HepG2 (cell line): ENCODE results near the gene VWA3A. TPM values are rescaled to one million over a fixed set of nuclear protein-coding genes. Genes with fewer than 3 reads are reported as not detected.
A peak's percentile ranks its signal among the peaks of the same experiment; 100 is the strongest.

Experiments used
- EP300 ChIP-seq, 3 experiments: sonication (generic) in 1 of 3; formaldehyde crosslinking in 1 of 3; IDR thresholded peaks; 2 replicates each; pipeline versions ENCODE4 v1.5.1 to v1.6.1; 2011 to 2020; ENCODE audit warnings: low read depth in 2 of 3, low read length in 2 of 3, borderline replicate concordance in 1 of 3, improper control_type of control experiment in 1 of 3, mild to moderate bottlenecking in 1 of 3, missing genetic modification reagents in 1 of 3, moderate library complexity in 1 of 3
- HDAC1 ChIP-seq: sonication (generic); formaldehyde crosslinking; IDR thresholded peaks from 2 replicates; pipeline ENCODE4 v1.5.1; 2020; ENCODE audit warnings: mild to moderate bottlenecking, missing genetic modification reagents
- IKZF5 ChIP-seq: IDR thresholded peaks from 2 replicates; pipeline ENCODE4 v1.6.1; 2018; ENCODE audit warnings: missing genetic modification reagents, mild to moderate bottlenecking, missing compliant biosample characterization
- KLF6 ChIP-seq: IDR thresholded peaks from 2 replicates; pipeline ENCODE4 v1.8.0; 2016; ENCODE audit warnings: missing biosample characterization, missing genetic modification reagents
- MTERF4 ChIP-seq: sonication (generic); formaldehyde crosslinking; IDR thresholded peaks from 2 replicates; pipeline ENCODE4 v1.8.0; 2023; ENCODE audit warnings: mild to moderate bottlenecking, missing genetic modification reagents
- NONO ChIP-seq, 2 experiments: fragments of 450-650 bp in 1 of 2; sonication (generic) in 1 of 2; formaldehyde crosslinking in 1 of 2; IDR thresholded peaks in 1 of 2; conservative IDR thresholded peaks in 1 of 2; 2 replicates each; pipeline versions ENCODE4 v1.6.1 to v1.8.0; 2017 to 2022; ENCODE audit warnings: mild to moderate bottlenecking in 1 of 2, missing genetic modification reagents in 1 of 2, moderate library complexity in 1 of 2
- NR3C1 ChIP-seq: sonication (generic); formaldehyde crosslinking; IDR thresholded peaks from 2 replicates; pipeline ENCODE4 v1.4.0; 2020; ENCODE audit warnings: missing genetic modification reagents
- PCBP1 ChIP-seq: fragments of 200-400 bp; formaldehyde crosslinking; IDR thresholded peaks from 2 replicates; pipeline ENCODE4 v1.6.1; 2017; ENCODE audit warnings: mild to moderate bottlenecking, low read depth, low read length, borderline replicate concordance
- PHF20 ChIP-seq: sonication (generic); formaldehyde crosslinking; IDR thresholded peaks from 2 replicates; pipeline ENCODE4 v1.5.0; 2020; ENCODE audit warnings: mild to moderate bottlenecking, missing genetic modification reagents
- PREB ChIP-seq: sonication (generic); formaldehyde crosslinking; IDR thresholded peaks from 2 replicates; pipeline ENCODE4 v1.4.0; 2020; ENCODE audit warnings: missing genetic modification reagents
- REPIN1 ChIP-seq: sonication (generic); formaldehyde crosslinking; IDR thresholded peaks from 2 replicates; pipeline ENCODE4 v1.8.0; 2022; ENCODE audit warnings: missing genetic modification reagents, low read depth, mild to moderate bottlenecking, borderline replicate concordance
- RXRA ChIP-seq: sonication (generic); formaldehyde crosslinking; IDR thresholded peaks from 2 replicates; pipeline ENCODE4 v1.5.1; 2020; ENCODE audit warnings: missing genetic modification reagents
- SIN3B ChIP-seq: fragments of 150-350 bp; IDR thresholded peaks from 2 replicates; pipeline ENCODE4 v1.6.1; 2014; ENCODE audit warnings: low read length
- SMC3 ChIP-seq: IDR thresholded peaks from 2 replicates; pipeline ENCODE4 v1.6.1; 2011; ENCODE audit warnings: low read length, improper control_type of control experiment
- SPEN ChIP-seq: sonication (generic); formaldehyde crosslinking; IDR thresholded peaks from 2 replicates; pipeline ENCODE4 v1.5.1; 2020; ENCODE audit warnings: low read depth, mild to moderate bottlenecking, missing genetic modification reagents
- ZNF160 ChIP-seq: sonication (generic); formaldehyde crosslinking; IDR thresholded peaks from 2 replicates; pipeline ENCODE4 v1.8.0; 2022; ENCODE audit warnings: mild to moderate bottlenecking, inconsistent platforms, missing genetic modification reagents
- ZNF205 ChIP-seq: IDR thresholded peaks from 2 replicates; pipeline ENCODE4 v1.6.1; 2018; ENCODE audit warnings: missing biosample characterization, missing genetic modification reagents
- ZNF264 ChIP-seq: sonication (generic); formaldehyde crosslinking; IDR thresholded peaks from 2 replicates; pipeline ENCODE4 v1.4.0; 2020; ENCODE audit warnings: missing genetic modification reagents
- ZNF30 ChIP-seq: sonication (generic); formaldehyde crosslinking; IDR thresholded peaks from 2 replicates; pipeline ENCODE4 v1.5.0; 2020; ENCODE audit warnings: mild to moderate bottlenecking, missing genetic modification reagents
- ZNF414 ChIP-seq: sonication (generic); formaldehyde crosslinking; IDR thresholded peaks from 2 replicates; pipeline ENCODE4 v1.5.0; 2020; ENCODE audit warnings: missing genetic modification reagents
- ZNF607 ChIP-seq: sonication (generic); formaldehyde crosslinking; IDR thresholded peaks from 2 replicates; pipeline ENCODE4 v1.5.1; 2020; ENCODE audit warnings: missing genetic modification reagents, mild to moderate bottlenecking, borderline replicate concordance
- ZNF777 ChIP-seq: sonication (generic); formaldehyde crosslinking; IDR thresholded peaks from 2 replicates; pipeline ENCODE4 v1.4.0; 2020; ENCODE audit warnings: missing genetic modification reagents
- ZNF781 ChIP-seq: sonication (generic); formaldehyde crosslinking; IDR thresholded peaks from 2 replicates; pipeline ENCODE4 v1.5.1; 2020; ENCODE audit warnings: borderline replicate concordance, mild to moderate bottlenecking, missing genetic modification reagents; ENCODE audit errors: not compliant biosample characterization
- ZSCAN31 ChIP-seq: sonication (generic); formaldehyde crosslinking; IDR thresholded peaks from 2 replicates; pipeline ENCODE4 v1.5.0; 2020; ENCODE audit warnings: low read depth, mild to moderate bottlenecking, missing genetic modification reagents
- polyA plus RNA-seq, 8 experiments: library from polyadenylated mRNA; depleted of rRNA in 3 of 8; stranded (reverse) in 7 of 8; unstranded in 1 of 8; fragments of >200 nt; fragmentation: Illumina TruSeq in 4 of 8; extraction: Trizol in 4 of 8; gene quantifications; 2 replicates each; pipeline versions ENCODE4 v1.2.1 to v1.2.3, GENCODE V29; 2011 to 2016; ENCODE audit warnings: low read depth in 4 of 8, missing spikeins in 1 of 8, mixed read lengths in 1 of 8; ENCODE audit not compliant: insufficient read depth in 1 of 8
- total RNA-seq, 5 experiments: library from RNA; depleted of rRNA; stranded (reverse); fragments of >200 nt; fragmentation: Illumina TruSeq; extraction: Trizol; gene quantifications; 2 replicates each; pipeline ENCODE4 v1.2.3, GENCODE V29; 2016; ENCODE audit warnings: low read depth in 1 of 5

The VWA3A gene
- total and polyA plus RNA-seq, 2 of the 13 experiments (the other 11 are each of a cell fraction or from before 2014, with no cell fraction given): 0.03 to 0.07 TPM

GRCh38 chr16:22190776-22191531 lies 98.6 kb downstream of the VWA3A start (continued):
- peak; percentile 48; the same call in 1 of the 2 replicates for TF ChIP-seq RXRA (CRISPR knock-in tag)
- TF ChIP-seq ZNF160 (CRISPR knock-in tag): peak; percentile 42; the same call in 1 of the 2 replicates
- TF ChIP-seq MTERF4 (CRISPR knock-in tag): 0 out of 2 replicates have a peak, but pooled peaks have one; percentile 30
- no peak for TF ChIP-seq KLF6 (CRISPR knock-in tag)
- TF ChIP-seq NONO (IDR thresholded peaks at IDR 0.05): no peak
- peak; percentile 96 for TF ChIP-seq NONO (CRISPR knock-in tag; conservative IDR thresholded peaks at IDR 0.05)
- no peak for TF ChIP-seq ZNF264 (CRISPR knock-in tag)
- TF ChIP-seq REPIN1 (CRISPR knock-in tag): peak; percentile 39
- TF ChIP-seq ZNF30 (CRISPR knock-in tag): no peak
- TF ChIP-seq HDAC1 (CRISPR knock-in tag): peak; percentile 61; the same call in 1 of the 2 replicates
- TF ChIP-seq PHF20 (CRISPR knock-in tag): no peak
- TF ChIP-seq ZNF777 (CRISPR knock-in tag): 0 out of 2 replicates have a peak, but pooled peaks have one; percentile 3
- TF ChIP-seq EP300 (IDR thresholded peaks at IDR 0.05; ENCODE audit: low read depth in 2 of 2, low read length in 2 of 2): no peak
- TF ChIP-seq EP300 (CRISPR knock-in tag; IDR thresholded peaks at IDR 0.05; ENCODE audit: borderline replicate concordance): no peak
- TF ChIP-seq NR3C1 (CRISPR knock-in tag): no peak
- no peak for TF ChIP-seq ZNF414 (CRISPR knock-in tag)
- no peak for TF ChIP-seq PREB (CRISPR knock-in tag)
- 0 out of 2 replicates have a peak, but pooled peaks have one; percentile 20 for TF ChIP-seq ZSCAN31 (CRISPR knock-in tag)
- TF ChIP-seq ZNF781 (CRISPR knock-in tag): no peak
- TF ChIP-seq SIN3B: no peak; the same call in 1 of the 2 replicates
- TF ChIP-seq IKZF5: peak; percentile 56
- TF ChIP-seq PCBP1: peak; percentile 28; the same call in 1 of the 2 replicates
- 0 out of 2 replicates have a peak, but pooled peaks have one; percentile 16 for TF ChIP-seq ZNF205
- no peak for TF ChIP-seq SMC3
- peak; percentile 58; the same call in 1 of the 2 replicates for TF ChIP-seq SPEN (CRISPR knock-in tag)
- TF ChIP-seq ZNF607 (CRISPR knock-in tag): 0 out of 2 replicates have a peak, but pooled peaks have one; percentile 77
